GM21723 (cell line): ENCODE measurements around the gene PEX14.

Experiments used
- ATAC-seq: cut with Tn5 transposase; IDR thresholded peaks from one replicate; pipeline ENCODE4 v1.9.1; 2021; ENCODE audit warnings: mild to moderate bottlenecking, moderate library complexity; ENCODE audit not compliant: unreplicated experiment

The PEX14 gene

DNA sequence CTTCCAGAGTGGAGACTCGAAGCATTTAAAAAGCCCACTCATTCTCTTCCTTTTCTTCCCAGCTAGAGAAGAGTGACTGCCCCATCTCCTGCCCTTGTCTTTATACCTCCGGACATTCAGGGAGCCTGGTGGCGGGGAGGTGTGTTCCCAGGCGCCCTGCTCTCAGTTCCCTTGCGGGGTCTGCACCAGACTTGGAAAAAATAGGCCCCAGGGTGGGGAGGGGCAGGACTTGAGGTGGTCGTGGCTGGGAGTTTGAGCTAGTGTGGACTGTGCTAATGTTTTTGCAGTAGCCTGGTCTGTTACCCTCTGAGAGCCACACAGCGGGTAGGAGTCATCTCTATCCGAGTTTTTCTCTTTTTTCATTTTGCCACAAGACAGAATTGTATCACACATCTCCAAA, 139.1 kb downstream of the PEX14 start:
- no peak for ATAC-seq

DNA sequence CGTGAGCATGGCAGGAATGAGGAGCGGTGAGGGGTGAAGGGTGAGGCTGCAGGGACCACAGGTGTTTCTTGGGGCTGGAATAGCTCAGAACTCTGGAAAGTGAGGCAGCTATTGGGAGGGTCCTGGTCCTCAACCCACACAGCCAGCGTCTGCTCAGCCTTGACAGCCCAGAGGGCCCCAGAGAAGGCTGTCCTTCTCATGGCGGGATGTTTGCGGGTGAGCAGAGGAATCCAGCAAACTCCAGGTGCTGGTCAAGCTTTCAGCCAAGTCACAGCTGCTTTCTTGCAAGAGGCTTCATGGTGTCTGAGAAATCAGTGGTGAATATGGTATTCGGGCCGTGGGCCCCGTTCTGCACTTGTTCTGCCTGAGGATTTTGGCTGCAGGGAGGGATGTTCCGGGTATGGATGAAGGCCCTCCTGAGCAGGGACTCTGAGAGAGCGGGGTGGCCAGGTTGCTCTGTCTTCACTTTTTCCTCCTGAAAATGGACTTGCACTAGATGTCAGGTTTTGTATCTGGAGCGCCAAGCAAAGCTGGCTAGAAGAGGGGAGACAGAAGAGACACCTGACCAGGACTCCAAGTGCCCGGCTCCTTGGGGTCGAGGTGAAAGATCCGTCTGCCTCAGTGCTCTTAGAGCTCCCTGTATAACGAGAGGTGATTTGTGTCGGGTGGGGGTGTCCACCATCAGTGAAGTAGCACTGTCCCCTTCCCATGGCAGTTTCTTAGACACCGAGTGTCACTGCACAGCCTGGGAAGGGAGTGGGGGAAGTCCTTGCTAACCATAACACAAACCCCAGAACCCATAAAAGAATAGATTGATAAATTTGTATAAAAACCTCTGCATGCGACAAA, 139.9 kb downstream of the PEX14 start:
- ATAC-seq: no peak

DNA sequence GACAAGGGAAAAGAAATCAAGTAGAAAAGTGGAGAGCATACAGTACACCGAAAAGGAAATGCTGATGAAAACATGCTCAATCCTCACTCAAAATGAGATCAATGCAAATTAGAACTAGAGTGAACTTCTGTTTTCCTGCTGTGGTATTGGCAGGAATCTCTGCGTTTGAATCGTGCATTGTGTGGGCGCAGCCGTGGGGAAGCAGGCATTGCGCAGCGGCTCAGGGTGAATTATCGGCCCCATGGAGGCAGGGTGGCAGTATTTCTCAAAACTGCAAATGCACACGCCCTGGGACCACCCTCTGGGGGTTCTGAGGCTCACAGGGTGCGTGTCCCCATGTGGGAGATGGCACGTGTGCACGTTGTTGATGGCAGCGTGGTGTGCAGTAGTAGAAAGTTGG, 140.6 kb downstream of the PEX14 start:
- ATAC-seq: no peak

DNA sequence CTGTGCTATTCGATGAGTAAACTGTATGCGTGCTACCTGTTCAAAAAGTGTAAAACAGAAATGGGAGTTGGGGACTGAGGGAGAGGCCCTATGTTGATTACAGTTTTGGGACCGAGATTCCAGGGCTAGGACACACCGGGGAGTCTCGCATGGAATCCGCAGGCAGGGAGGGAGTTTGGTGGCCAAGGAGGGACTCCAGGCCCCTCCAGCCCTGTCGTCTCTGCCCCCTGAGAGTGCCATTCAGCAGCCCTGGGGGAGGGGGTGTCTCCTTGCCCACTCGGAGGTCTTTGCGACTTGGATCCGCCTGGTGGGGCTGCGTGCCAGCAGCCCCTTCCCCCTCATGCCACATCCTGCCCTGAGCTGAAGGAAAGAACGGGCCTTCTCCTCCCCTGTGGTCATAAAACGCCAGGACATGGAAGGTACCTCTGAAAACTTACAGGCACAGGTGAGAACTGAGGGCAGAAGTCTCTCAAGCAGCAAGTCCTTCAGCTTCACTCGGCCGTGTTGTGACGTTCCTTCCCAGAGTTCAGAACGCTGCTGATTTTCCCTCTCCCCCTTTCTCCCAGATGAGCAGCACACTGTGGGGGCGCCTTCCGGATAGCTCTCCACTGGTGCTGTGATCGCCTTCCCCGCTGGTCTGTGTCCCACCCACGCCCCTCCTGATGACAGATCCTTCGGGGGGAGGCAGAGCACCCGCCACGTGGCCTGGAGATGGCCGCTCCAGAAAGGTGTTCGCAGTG, 141.4 kb downstream of the PEX14 start:
- ATAC-seq: no peak

- no peak for ATAC-seq
These were observed 141.9 kb downstream of the PEX14 start for GRCh38 chr1:10616696-10617095.

DNA sequence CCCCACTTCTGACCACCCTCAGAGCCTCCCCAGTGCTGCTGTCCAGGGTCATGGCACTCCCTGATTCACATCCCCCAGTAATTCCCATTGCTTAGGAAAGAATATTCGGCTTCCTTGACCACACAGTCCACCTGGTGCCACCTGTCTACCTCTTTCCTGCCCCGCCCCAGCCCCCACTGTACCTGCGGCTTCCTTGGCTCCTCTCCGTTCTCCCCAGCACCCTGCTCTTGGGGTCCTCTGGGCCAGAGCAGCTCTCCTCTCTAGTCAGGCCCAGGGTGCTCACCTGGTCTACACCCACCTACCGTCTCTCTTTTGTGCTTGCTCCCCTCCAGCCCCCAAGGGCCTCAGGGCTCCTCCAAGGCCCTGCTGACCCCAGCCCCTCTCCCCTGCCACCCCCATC, 142.6 kb downstream of the PEX14 start:
- no peak for ATAC-seq

- no peak for ATAC-seq
These were observed 143.5 kb downstream of the PEX14 start for GRCh38 chr1:10617931-10618885.

GRCh38 chr1:10620776-10621175, 146.0 kb downstream of the PEX14 start:
- no peak for ATAC-seq

- ATAC-seq: no peak
These were observed 147.2 kb downstream of the PEX14 start for GRCh38 chr1:10621906-10622305.

- no peak for ATAC-seq
These were observed 148.3 kb downstream of the PEX14 start for GRCh38 chr1:10622910-10623685.

DNA sequence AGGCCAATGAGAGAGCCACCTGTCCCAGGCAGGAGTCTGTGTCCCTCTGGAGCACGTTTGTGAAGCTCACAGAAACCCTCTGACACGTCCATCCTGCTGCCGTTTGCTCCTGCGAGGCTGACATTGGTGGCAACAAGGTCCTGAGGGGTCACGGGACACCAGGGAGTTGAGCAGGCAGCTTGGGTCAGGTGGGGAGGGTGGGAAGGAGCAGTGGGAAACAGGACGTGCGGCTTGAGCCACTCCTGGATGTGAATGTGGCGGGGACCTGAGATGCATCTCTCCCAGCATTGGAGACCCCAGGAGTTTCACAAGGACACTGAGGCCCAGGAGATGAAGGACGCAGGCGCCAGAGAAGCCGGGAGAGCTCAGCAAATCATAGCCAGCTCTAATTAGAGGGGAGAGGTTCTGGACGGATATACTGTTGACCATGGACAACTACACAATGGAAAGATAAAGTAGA, 149.0 kb downstream of the PEX14 start:
- no peak for ATAC-seq

- no peak for ATAC-seq
These were observed 149.7 kb downstream of the PEX14 start for GRCh38 chr1:10624256-10625050.

- no peak for ATAC-seq
These were observed 150.3 kb downstream of the PEX14 start for GRCh38 chr1:10625076-10625475.

DNA sequence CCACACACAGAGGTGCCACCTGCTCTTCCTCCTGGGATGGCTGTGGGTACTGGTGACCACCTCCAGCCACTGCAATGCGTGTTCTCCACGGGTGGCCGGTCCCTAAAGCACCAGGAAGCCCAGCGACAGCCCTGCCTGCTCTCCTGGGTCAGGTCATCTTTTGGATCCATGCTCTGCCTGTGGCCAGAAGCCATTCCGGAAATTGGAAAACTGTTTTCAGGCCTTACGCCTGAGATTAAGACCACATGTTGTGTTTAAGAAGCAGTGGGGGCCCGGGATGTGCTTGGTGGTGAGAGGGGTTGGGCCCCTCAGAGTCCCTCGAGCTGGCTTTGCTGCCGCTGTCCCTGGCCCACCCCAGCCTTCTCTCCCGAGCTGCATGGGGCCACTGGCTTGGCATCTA, 150.8 kb downstream of the PEX14 start:
- no peak for ATAC-seq

DNA sequence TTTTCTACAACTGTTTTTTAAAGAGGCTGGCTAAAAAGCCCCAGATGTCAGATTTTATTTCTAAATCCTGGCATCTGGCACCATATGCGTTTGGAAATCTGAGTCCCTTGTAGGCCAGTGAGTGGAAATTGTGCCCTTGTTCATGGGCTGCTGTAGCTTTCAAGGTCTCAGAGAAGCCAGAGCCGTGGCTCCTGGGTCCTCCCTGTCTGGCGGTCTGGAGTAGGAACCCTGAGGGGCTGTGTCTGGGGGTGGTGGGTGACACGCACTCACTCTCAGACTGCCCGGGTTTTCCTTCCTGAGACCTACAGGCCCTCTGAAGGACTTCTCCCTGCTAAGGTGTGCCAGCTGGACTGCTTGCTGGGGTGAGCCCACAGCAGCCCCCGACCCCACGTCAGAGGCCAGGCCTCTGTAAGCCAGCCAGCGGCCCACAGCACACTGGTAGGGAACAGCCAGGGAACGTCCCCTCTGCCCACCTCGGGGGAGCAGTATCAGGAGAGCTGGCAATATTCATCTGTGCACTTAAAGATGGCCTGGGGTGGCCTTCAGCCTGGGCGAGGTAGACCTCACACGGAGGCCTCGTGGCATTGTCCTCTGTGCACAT, 151.5 kb downstream of the PEX14 start:
- no peak for ATAC-seq

GRCh38 chr1:10626791-10627410, 152.2 kb downstream of the PEX14 start:
- no peak for ATAC-seq

DNA sequence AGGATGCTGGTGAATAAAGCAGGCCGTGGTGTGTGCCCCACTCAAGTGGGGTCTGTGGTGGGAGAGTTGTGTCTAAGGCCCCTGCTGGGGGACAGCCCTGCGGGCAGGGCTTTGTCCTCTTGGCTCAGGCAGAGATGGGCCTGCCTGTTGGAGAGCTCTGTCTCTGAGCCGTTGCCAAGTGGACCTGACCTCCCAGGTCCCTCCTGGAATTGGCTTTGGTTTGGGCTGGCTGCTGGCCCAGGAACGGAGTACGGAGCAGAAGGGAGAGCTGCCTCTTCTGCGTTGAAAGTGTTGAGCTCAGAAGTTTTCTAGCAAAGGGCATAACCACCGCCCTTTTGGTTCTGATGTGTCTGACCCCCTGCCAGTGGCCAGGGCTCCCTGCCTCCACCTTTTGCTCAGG, 153.9 kb downstream of the PEX14 start:
- ATAC-seq: no peak

DNA sequence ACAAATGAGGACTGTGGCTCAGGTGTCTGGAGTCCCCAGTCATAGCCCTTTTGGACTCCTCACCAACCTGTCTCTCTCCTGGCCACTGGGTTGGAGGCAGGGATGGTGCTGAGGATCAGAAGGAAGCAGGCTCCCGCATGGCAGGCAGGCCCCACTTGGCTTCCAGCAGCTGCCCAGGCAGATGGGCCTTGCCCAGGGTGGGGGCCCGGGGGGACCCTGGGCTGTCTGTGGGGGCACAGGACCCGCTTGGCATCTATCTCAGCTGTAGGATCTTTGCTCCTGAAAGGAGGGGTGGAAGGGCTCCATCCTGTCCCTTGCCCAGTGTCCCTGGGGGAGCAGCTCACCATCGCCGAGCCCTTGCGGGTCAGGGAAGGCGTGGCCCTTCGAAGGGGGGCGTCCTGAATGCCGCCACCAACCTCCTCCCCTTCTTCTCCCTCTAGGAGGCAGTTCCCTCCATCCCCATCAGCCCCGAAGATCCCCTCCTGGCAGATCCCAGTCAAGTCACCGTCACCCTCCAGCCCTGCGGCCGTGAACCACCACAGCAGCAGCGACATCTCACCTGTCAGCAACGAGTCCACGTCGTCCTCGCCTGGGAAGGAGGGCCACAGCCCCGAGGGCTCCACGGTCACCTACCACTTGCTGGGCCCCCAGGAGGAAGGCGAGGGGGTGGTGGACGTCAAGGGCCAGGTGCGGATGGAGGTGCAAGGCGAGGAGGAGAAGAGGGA, 154.5 kb downstream of the PEX14 start:
- no peak for ATAC-seq
